Amniotic stem cell (primary cell): Measurements from ENCODE around the gene C3.

ENCODE experiments used
- DNase-seq: peaks from one replicate; lab custom pipeline; 2025; lab: John Stamatoyannopoulos, UW

The C3 gene

DNA sequence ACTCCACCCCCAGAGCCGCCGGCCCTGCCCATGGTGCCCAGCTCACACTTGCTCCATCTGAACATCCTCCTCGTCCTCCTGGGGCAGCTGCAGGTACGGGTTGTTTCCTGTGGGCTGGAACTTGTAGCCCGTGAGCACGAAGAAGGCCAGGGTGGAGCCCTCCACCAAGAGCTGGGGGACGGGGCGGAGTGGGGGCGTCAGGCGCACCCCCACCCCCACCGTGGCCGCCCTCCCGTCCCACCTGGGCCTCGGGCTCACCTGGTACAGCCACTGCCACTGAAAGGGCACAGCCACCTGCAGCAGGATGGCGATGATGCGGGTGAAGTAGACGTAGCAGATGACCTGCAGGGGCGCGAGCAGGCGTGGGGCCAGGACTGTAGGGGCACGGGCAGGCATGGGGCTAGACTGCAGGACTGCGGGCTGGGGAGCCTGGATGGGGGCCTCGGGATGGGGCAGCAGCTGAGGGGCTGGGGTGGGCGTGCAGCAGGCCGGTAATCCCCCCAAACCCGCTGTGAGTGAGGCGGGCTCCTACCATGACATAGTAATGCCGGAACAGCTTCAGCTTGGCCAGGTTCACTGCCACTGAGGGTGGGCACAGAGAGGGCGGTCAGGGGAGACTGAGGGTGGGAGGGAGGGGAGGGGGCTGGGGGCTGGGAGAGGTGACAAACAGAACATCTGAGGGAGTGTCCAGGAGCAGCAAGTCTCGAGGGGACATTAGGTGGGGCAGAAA lies 10.7 kb upstream of the C3 start:
- no peak for DNase-seq

- no peak for DNase-seq
Observed at GRCh38 chr19:6730153-6730804, 9.8 kb upstream of the C3 start.

GRCh38 chr19:6729573-6730152 lies 9.2 kb upstream of the C3 start:
- DNase-seq, result no peak

DNA sequence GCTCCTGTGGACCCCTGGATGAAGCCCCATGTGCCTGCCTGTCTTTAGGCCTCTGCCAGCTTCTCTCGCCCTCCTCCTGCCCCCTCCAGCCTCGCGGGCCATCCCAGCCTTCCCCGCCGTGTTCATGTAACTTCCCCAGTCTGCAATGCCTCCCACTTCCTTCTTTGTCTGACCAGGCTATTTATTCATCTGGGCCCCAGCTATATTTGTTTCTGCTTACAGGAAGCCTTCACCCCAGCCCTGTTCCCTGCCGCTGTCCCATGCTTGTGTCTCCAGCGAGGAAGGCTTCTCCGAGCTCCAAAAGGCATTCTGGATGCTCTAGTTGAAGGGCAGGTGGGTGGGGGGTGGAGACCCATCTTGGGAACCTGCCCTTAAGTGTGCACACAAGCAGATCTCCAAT lies 7.9 kb upstream of the C3 start:
- DNase-seq, result no peak

- DNase-seq, result no peak
Observed at GRCh38 chr19:6725513-6726231, 5.2 kb upstream of the C3 start.

DNA sequence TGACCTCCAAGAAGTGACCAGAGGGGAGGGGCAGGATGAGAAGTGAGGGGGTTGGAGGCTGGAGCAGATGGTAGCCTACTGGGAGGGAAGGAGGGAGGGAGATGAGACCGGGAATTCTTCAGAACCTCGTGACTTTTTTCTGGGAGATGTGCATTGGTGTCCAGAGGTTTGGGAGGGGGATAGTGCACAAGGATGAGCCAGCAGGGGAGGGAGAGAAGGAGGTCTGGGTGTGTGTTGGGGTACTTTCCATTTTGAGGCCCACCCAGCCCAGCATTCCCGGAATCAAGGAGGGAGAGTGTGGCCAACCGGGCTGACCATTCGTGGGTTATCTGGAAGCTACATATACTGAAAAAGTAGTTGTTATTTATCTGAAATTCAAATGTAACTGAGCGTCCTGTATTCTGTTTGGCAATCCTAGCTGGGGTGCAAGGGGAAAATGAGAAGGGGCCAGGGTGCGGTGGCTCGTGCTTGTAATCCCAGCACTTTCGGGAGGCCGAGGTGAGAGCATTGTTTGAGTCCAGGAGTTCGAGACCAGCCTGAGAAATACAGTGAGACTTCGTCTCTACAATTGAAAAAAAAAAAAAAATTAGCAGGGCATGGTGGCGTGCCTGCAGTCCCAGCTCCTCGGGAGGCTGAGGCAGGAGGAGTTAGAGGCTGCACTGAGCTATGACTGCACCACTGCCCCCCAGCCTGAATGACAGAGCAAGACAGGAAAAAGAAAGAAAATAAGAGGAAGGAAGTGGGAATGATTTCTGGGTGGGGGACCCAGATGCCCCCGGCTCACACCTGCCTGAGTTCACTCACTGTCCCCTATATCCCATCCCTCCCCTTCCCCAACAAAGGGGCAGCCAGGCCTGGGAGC lies 4.4 kb upstream of the C3 start:
- no peak for DNase-seq

DNA sequence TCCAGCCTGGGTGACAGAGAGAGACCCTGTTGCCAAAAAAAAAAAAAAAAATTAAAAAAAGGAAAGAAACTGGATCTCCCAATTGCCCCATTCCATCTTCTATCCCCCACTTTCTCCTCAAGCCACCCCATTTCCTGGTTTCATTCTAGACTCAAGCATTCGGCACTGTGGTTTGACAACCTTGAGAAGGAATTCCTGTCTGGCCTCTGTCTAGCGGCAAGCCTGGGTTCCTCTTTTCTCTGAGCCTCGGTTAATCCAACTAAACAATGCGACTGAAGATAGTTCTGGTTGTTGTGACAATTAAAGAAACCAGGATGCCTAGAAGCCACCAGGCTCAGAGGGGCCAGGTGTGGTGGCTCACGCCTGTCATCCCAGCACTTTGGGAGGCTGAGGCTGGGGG lies 3.3 kb upstream of the C3 start:
- no peak for DNase-seq

DNA sequence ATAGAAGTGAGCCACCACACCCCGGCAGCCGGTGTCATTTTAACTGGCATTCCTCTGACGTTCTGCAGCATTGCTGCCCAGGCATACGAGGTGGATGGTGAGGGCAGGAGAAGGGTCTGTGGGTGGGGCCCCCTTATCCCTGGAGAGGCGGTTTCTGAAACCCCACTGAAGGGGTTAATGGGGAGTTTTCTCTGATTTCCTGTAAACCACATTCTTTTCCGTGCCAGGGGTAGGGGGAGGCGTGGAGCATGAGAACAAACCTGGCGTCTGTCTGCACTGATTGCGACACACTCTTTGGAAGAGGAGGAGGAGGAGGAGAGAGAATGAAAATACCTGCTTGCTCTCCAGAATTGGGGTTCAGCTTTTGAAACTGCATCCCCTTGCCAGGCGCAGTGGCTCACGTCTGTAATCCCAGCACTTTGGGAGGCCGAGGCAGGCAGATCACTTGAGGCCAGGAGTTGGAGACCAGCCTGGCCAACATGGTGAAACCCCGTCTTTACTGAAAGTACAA lies 2.7 kb upstream of the C3 start:
- no peak for DNase-seq

GRCh38 chr19:6721773-6722172 lies 1.3 kb upstream of the C3 start:
- no peak for DNase-seq

GRCh38 chr19:6721138-6721474 lies 656 bp upstream of the C3 start:
- DNase-seq, result no peak

DNA sequence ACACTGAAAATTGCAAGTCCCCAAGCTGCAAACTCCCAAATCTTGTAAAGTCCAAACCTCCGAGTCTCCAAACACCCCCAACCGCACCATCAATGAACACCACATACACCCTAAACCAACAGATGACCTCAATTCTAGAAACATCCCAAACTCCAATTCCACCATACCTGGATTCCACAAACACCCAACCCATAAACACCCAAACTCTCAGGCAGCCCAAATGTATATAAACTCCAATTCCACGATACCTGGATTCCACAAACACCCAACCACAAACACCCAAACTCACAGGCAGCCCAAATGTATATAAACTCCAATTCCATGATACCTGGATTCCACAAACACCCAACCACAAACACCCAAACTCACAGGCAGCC lies 470 bp downstream of the C3 start:
- DNase-seq, result no peak

GRCh38 chr19:6719540-6719861 lies 949 bp downstream of the C3 start:
- no peak for DNase-seq

DNA sequence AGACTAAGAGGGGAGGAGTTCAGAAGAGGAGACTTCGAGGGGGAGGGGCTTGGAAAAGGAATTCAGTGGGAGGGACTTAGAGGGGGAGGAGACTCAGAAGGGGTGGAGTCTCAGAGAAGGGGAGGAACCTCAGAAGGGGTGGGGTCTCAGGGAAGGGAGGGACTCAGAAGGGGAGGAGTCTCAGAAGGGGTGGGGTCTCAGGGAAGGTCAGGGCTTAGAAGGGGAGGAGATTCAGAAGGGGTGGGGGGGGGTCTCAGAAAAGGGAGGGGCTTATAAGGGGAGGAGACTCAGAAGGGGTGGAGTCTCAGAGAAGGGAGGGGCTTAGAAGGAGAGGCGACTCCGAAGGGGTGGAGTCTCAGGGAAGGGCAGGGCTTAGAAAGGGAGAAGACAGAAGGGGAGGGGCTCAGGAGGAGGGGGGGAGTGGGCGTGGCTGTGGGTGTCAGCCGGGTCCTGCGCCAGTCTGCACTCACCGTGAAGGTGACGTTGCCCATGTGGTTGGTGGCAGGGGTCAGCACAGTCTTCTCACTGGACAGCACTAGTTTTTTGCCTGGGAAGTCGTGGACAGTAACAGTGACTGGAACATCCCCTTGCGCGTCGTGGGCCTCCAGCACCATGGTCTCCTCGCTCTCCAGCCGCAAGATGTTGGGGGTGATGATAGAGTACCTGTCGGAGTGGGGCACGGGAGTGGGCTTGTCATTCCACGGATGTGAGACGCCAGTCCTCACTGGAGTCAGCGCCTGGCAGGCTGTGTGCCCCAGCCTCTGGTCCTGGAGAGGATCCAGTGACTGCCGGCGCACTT lies 1.5 kb downstream of the C3 start:
- DNase-seq, result no peak

DNA sequence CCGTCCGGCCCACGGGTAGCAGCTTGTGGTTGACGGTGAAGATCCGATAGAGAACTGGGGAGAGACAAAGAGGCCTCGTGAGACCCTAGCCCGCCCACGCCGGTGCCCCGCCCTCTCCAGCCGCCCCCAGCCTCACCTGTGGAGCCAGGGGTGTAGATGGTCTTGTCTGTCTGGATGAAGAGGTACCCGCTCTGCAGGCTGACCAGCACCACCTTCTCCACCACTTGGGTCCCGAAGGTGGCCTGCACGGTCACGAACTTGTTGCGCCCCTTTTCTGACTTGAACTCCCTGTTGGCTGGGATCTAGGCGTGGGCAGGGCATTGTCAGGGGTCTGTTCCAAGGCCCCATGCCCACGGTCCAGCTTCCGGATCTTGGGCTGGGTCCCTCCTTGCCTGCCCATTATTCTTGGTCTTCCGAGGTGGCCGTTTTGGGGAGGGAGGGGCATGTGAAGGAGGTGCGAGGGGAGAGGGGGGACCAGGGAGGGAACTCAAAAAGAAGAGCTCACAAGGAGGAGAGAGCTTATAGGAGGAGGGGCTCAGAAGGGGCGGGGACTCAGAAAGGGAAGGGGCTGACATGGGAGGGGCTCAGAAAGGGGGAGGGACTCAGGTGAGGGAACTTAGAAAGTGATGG lies 2.2 kb downstream of the C3 start:
- DNase-seq, result no peak

DNA sequence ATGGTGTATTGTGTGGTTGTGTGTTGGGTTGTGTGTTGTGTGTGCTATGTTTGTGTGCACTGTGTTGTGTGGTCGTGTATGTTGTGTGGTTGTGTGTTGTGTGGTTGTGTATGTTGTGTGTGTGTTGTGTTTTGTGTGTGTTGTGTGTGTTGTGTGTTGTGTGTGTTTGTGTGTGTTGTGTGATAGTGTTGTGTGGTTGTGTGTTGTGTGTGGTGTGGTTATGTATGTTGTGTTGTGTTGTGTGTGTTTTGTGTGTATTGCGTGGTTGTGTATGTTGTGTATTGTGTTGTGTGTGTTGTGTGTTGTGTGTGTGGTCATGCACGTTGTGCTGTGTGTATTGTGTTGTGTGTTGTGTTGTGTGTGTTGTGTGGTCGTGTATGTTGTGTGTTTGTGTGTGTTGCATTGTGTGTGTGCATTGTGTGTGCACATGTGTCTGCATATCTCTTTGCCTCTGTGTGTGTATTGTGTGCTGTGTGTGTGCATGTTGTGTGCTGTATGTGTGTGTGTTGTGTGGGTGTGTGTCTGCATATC lies 2.9 kb downstream of the C3 start:
- DNase-seq, result no peak

GRCh38 chr19:6717036-6717435 lies 3.4 kb downstream of the C3 start:
- no peak for DNase-seq

- no peak for DNase-seq
Observed at GRCh38 chr19:6716610-6716970, 3.9 kb downstream of the C3 start.

DNA sequence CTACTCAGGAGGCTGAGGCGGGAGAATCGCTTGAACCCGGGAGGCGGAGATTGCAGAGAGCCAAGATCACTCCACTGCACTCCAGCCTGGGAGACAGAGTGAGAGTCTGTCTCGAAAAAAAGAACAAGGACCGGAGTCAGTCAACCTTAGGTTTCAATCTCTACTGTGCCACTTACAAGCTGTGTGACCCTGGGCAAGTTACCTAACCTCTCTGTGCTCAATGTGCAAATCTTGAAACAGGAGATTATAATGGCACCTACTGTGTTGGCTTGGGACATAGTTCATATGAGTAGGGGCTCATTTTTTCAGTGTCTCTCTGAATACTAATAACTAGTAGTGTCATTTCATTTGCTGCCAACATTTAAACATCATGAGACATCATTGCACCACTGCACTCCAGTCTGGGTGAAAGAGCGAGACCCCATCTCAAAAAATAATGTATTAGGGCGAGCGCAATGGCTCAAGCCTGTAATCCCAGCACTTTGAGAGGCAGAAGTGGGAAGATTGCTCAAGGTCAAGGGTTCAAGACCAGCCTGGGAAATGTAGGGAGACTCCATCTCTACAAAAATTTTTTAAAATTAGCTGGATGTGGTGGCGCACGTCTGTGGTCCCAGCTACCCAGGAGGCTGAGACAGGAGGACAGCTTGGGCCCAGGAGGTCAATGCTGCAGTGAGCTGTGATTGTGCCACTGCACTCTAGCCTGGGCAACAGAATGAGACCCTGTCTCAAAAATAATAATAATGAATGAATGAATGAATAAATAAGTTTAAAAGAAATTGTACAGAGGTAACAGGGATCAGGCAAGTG lies 5.5 kb downstream of the C3 start:
- no peak for DNase-seq

- DNase-seq, result no peak
Observed at GRCh38 chr19:6713773-6714692, 6.4 kb downstream of the C3 start.
